Right lobe of liver (tissue), 6 donors: ENCODE measurements around the gene ARF6. TPM values are rescaled to one million over a fixed set of nuclear protein-coding genes. Genes with fewer than 3 reads are reported as not detected.

Experiments used
- ATAC-seq, 4 donors: fragments of 200-7000 bp; cut with Tn5 transposase; one replicate each; pipeline ENCODE4 v1.9.1; 2020; ENCODE audit warnings: mild to moderate bottlenecking in 4 of 4, moderate library complexity in 4 of 4
- DNase-seq, 3 donors: peaks; one replicate each; pipeline ENCODE4 v3.0.0-alpha.2; 2020
- H3K27ac ChIP-seq, 3 donors: fragments of 200-600 bp; one replicate each; pipeline ENCODE4 v1.8.0; 2022
- H3K27me3 ChIP-seq, 2 donors: fragments of 200-600 bp; one replicate each; pipeline ENCODE4 v1.8.0; 2022
- H3K36me3 ChIP-seq, 4 donors: fragments of 200-600 bp; sonication (generic) in 1 of 4; one replicate each; pipeline versions ENCODE4 v1.5.1 to v1.8.0; 2017 to 2022; ENCODE audit warnings: control low read depth in 1 of 4
- H3K4me1 ChIP-seq, 4 donors: fragments of 200-600 bp; sonication (generic) in 1 of 4; one replicate each; pipeline versions ENCODE4 v1.5.1 to v1.8.0; 2017 to 2022; ENCODE audit warnings: control low read depth in 1 of 4
- H3K4me3 ChIP-seq, 3 donors: fragments of 200-600 bp; one replicate each; pipeline ENCODE4 v1.8.0; 2022
- H3K9me3 ChIP-seq, 4 donors: fragments of 200-600 bp; sonication (generic) in 1 of 4; one replicate each; pipeline versions ENCODE4 v1.5.1 to v1.8.0; 2017 to 2022; ENCODE audit warnings: control low read depth in 1 of 4
- CTCF ChIP-seq, 4 donors: fragments of 200-600 bp in 3 of 4; fragments of 450-650 bp in 1 of 4; IDR thresholded peaks; one replicate each; pipeline versions ENCODE4 v1.5.1 to v1.8.0; 2016 to 2022; ENCODE audit warnings: antibody characterized with exemption in 4 of 4, mild to moderate bottlenecking in 2 of 4
- POLR2A ChIP-seq: fragments of 450-650 bp; IDR thresholded peaks from one replicate; pipeline ENCODE4 v1.6.1; 2017; ENCODE audit warnings: antibody characterized with exemption, mild to moderate bottlenecking
- WGBS: methylation state at CpG from one replicate; pipeline ENCODE4 v1.1.6; 2018; ENCODE audit warnings: low coverage, low lambda C conversion rate; ENCODE audit not compliant: insufficient coverage; ENCODE audit errors: missing lambda C conversion rate; 5-methylcytosine and 5-hydroxymethylcytosine counted together
- intact Hi-C, 2 donors: fragments of 100-400 bp; cut with DNase I; formaldehyde crosslinking; loops; one replicate each; pipeline versions ENCODE4 v1.11.2 to v1.14.1; 2022
- total RNA-seq, 6 experiments: library from RNA; depleted of rRNA in 2 of 6; stranded (reverse); fragments of >200 nt in 2 of 6; fragmentation: NEBNext Ultra II Directional in 3 of 6; extraction: Animal tissue kit (Norgen Biotek cat#: 25700) in 3 of 6; gene quantifications; one replicate each; pipeline versions ENCODE4 v1.1.0 to v1.2.4, GENCODE V29; 2016 to 2023
- donor health status: DM: no; HTN: yes; CAD: no.
- donor health status: DM: no; HTN: no; CAD: no.
- donor health status: DM: no; HTN: no; CAD: no.
- donor health status: DM: no; HTN: yes; CAD: no.
- donor health status: DM: no; HTN: yes; CAD: no.

Gene ARF6
- total RNA-seq, 6 experiments from 2014 or later = 21.1 to 41.4 (median 32.4) TPM

GRCh38 chr14:49853158-49853477 lies 39.8 kb upstream of the ARF6 start:
- intact Hi-C loops = no loop called here
- Histone ChIP-seq H3K4me3 (peak overlapping the region; percentile 71 to 90 (median 82)), H3K4me1 (peaks cover 0 to 19% (median 3%) of the 10 kb centered on the region in 4 donors), H3K27me3 (no peaks in the 10 kb centered on the region), H3K9me3 (no peaks in the 10 kb centered on the region), H3K36me3 (peaks cover 0 to 16% (median 2%) of the 10 kb centered on the region in 4 donors), H3K27ac (peak overlapping the region; percentile 70 to 94 (median 83))
- DNase-seq = no peak
- TF ChIP-seq POLR2A (no peak), CTCF (IDR thresholded peaks at IDR 0.05) (no peak)
- ATAC-seq = peak in 3 of 4 donors; percentile 4 to 12 (median 11)
- 3% methylated on average over 14 of the region's 14 CpGs for WGBS

GRCh38 chr14:49853572-49854375 lies 39.1 kb upstream of the ARF6 start:
- H3K27me3 ChIP-seq = no peaks in the 10 kb centered on the region
- peak overlapping the region in 1 of 3 donors; percentile 83 for H3K27ac ChIP-seq

GRCh38 chr14:49857427-49858003 lies 35.4 kb upstream of the ARF6 start:
- TF ChIP-seq CTCF (IDR thresholded peaks at IDR 0.05) (no peak), POLR2A (no peak)
- Histone ChIP-seq H3K36me3 (no peaks in the 10 kb centered on the region), H3K9me3 (no peaks in the 10 kb centered on the region), H3K27me3 (no peaks in the 10 kb centered on the region), H3K4me1 (peaks cover 0 to 6% (median 0%) of the 10 kb centered on the region in 4 donors), H3K27ac (no peak overlapping the region), H3K4me3 (no peak overlapping the region)
- intact Hi-C loops = no loop called here
- 81% methylated on average over 6 of the region's 6 CpGs for whole genome bisulfite sequencing
- ATAC-seq (no peak), DNase-seq (no peak)

More at GRCh38 chr14:49853572-49854375, 39.1 kb upstream of the ARF6 start:
- DNase-seq (peak; percentile 72 to 79 (median 75)), ATAC-seq (peak; percentile 78 to 86 (median 82))
- TF ChIP-seq POLR2A (no peak), CTCF (IDR thresholded peaks at IDR 0.05) (peak; percentile 74 to 83 (median 80))
- H3K9me3 ChIP-seq = no peaks in the 10 kb centered on the region
- H3K4me1 ChIP-seq = peaks cover 0 to 19% (median 3%) of the 10 kb centered on the region in 4 donors
- peak overlapping the region; percentile 71 to 90 (median 82) for H3K4me3 ChIP-seq
- intact Hi-C loops = no loop called here
- WGBS = 15% methylated on average over 16 of the region's 27 CpGs
- H3K36me3 ChIP-seq = peaks cover 0 to 15% (median 1%) of the 10 kb centered on the region in 4 donors

GRCh38 chr14:49858383-49858782 lies 34.5 kb upstream of the ARF6 start:
- Histone ChIP-seq H3K27ac (no peak overlapping the region), H3K4me3 (no peak overlapping the region), H3K9me3 (no peaks in the 10 kb centered on the region), H3K36me3 (no peaks in the 10 kb centered on the region), H3K27me3 (no peaks in the 10 kb centered on the region), H3K4me1 (peaks cover 0 to 6% (median 0%) of the 10 kb centered on the region in 4 donors)
- intact Hi-C loops = no loop called here
- ATAC-seq (no peak), DNase-seq (no peak)
- no peak for TF ChIP-seq POLR2A
- TF ChIP-seq CTCF (IDR thresholded peaks at IDR 0.05) = no peak
- 77% methylated on average over 3 of the region's 3 CpGs for WGBS
